ENCODE data around the gene MTG1.

- TF ChIP-seq CTCF (conservative IDR thresholded peaks at IDR 0.05; ENCODE audit: low read depth, low read length) (no peak), EZH2 (IDR thresholded peaks at IDR 0.05; ENCODE audit: borderline replicate concordance, low read depth, low read length, poor library complexity, severe bottlenecking) (no peak)
These were observed 28.4 kb downstream of the MTG1 start for GRCh38 chr10:133422223-133422806.
